HCT116 (cell line): ENCODE data around the gene TF. TPM values are rescaled to one million over a fixed set of nuclear protein-coding genes. Genes with fewer than 3 reads are reported as not detected.

Source experiments
- ATAC-seq: fragments of 200-7000 bp; cut with Tn5 transposase; 2 replicates; pipeline ENCODE4 v1.9.1; 2020; ENCODE audit warnings: mild to moderate bottlenecking, moderate library complexity
- Bru-seq: library from RNA; stranded (reverse); fragments of 400-500 nt; gene quantifications from one replicate; lab custom pipeline; 2021; lab: Mats Ljungman, UMichigan
- BruChase-seq, 2 experiments: library from RNA; stranded (reverse); fragments of 400-500 nt; gene quantifications; one replicate each; lab custom pipeline; 2021; lab: Mats Ljungman, UMichigan
- BruUV-seq: library from RNA; stranded (reverse); fragments of 400-500 nt; replicated peaks from 2 replicates; lab custom pipeline; 2021; lab: Mats Ljungman, UMichigan
- CTCF ChIA-PET: fragments of 300-600 bp; sonication (Branson Sonifier 250); formaldehyde crosslinking; loops from one replicate; lab custom pipeline; 2021; ENCODE audit warnings: antibody characterized with exemption; lab: Charles Lee
- POLR2A ChIA-PET: fragments of 300-600, 350-600 bp; sonication (Branson Sonifier 250); formaldehyde crosslinking; loops from one replicate; lab custom pipeline; 2021; ENCODE audit warnings: antibody characterized with exemption; lab: Charles Lee
- RAD21 ChIA-PET, 2 experiments: fragments of 300-600 bp; sonication (Branson Sonifier 250); formaldehyde crosslinking; loops; one replicate each; lab custom pipeline; 2023; ENCODE audit warnings: low total read pairs in 2 of 2; ENCODE audit not compliant: uncharacterized antibody in 2 of 2, unreplicated experiment in 2 of 2, low non-redundant PET in 1 of 2; lab: Charles Lee
- DNase-seq: peaks from one replicate; pipeline ENCODE4 v3.0.0-alpha.2; 2010; ENCODE audit warnings: low read depth, low spot score
- H2AFZ ChIP-seq: fragments of 200-600 bp; shearing (Covaris generic), sonication (generic); 2 replicates; pipeline ENCODE4 v1.6.1; 2017; ENCODE audit warnings: low read depth, mixed run types, mixed read lengths, antibody characterized with exemption, low read length; ENCODE audit not compliant: poor library complexity, severe bottlenecking
- H3K27ac ChIP-seq: 2 replicates; pipeline ENCODE4 v1.5.1; 2012; ENCODE audit warnings: low read depth, low read length
- H3K27me3 ChIP-seq: fragments of 200-600 bp; sonication (generic); 2 replicates; pipeline ENCODE4 v1.6.1; 2016; ENCODE audit warnings: mixed run types, low read length, mixed read lengths; ENCODE audit not compliant: insufficient read depth
- H3K36me3 ChIP-seq, 2 experiments: fragments of 200-500 bp in 1 of 2; fragments of 200-600 bp in 1 of 2; sonication (Bioruptor generic) in 1 of 2; sonication (generic) in 1 of 2; 2 replicates each; pipeline versions ENCODE4 v1.5.1 to v1.6.1; 2014 to 2016; ENCODE audit warnings: low read length in 2 of 2, inconsistent platforms in 1 of 2, mixed read lengths in 1 of 2, mixed run types in 1 of 2; ENCODE audit not compliant: insufficient read depth in 2 of 2, control insufficient read depth in 1 of 2
- H3K4me1 ChIP-seq, 2 experiments: fragments of 200-600 bp in 1 of 2; sonication (generic) in 1 of 2; 2 replicates each; pipeline versions ENCODE4 v1.5.1 to v1.6.1; 2012 to 2017; ENCODE audit warnings: low read length in 2 of 2, inconsistent platforms in 1 of 2, mild to moderate bottlenecking in 1 of 2, mixed read lengths in 1 of 2, mixed run types in 1 of 2, moderate library complexity in 1 of 2; ENCODE audit not compliant: insufficient read depth in 2 of 2, control insufficient read depth in 1 of 2
- H3K4me2 ChIP-seq: fragments of 200-600 bp; sonication (generic); 2 replicates; pipeline ENCODE4 v1.6.1; 2017; ENCODE audit warnings: mixed run types, low read length, mixed read lengths
- H3K4me3 ChIP-seq, 2 experiments: fragments of 200-600 bp in 1 of 2; sonication (generic) in 1 of 2; replicated peaks in 1 of 2; 2 replicates each; pipeline ENCODE4 v1.5.1; 2011 to 2016; ENCODE audit warnings: low read length in 2 of 2, control low read depth in 1 of 2, low read depth in 1 of 2, mild to moderate bottlenecking in 1 of 2, mixed read lengths in 1 of 2, mixed run types in 1 of 2
- H3K79me2 ChIP-seq: fragments of 200-600 bp; sonication (generic); 2 replicates; pipeline ENCODE4 v1.6.1; 2017; ENCODE audit warnings: mild to moderate bottlenecking, mixed run types, low read length, moderate library complexity, mixed read lengths; ENCODE audit not compliant: insufficient read depth
- H3K9ac ChIP-seq: fragments of 200-600 bp; sonication (generic); 2 replicates; pipeline ENCODE4 v1.6.1; 2016; ENCODE audit warnings: low read length, mixed read lengths
- H3K9me2 ChIP-seq: fragments of 200-600 bp; sonication (generic), shearing (Covaris generic); 2 replicates; pipeline ENCODE4 v1.6.1; 2017; ENCODE audit warnings: mixed run types, mild to moderate bottlenecking, moderate library complexity; ENCODE audit not compliant: insufficient read depth
- H3K9me3 ChIP-seq, 2 experiments: fragments of 200-500 bp in 1 of 2; fragments of 200-600 bp in 1 of 2; sonication (Bioruptor generic) in 1 of 2; sonication (generic) in 1 of 2; 2 replicates each; pipeline ENCODE4 v1.6.1; 2014 to 2017; ENCODE audit warnings: low read length in 2 of 2, mixed read lengths in 2 of 2, inconsistent platforms in 1 of 2, low read depth in 1 of 2, mild to moderate bottlenecking in 1 of 2, mixed run types in 1 of 2, moderate library complexity in 1 of 2; ENCODE audit not compliant: control insufficient read depth in 1 of 2, insufficient read depth in 1 of 2
- H4K20me1 ChIP-seq: fragments of 200-600 bp; sonication (generic), shearing (Covaris generic); 2 replicates; pipeline ENCODE4 v1.6.1; 2017; ENCODE audit warnings: mixed run types, mild to moderate bottlenecking, moderate library complexity; ENCODE audit not compliant: insufficient read depth
- CBX3 ChIP-seq: IDR thresholded peaks from 2 replicates; pipeline ENCODE4 v1.6.1; 2012; ENCODE audit warnings: low read depth
- CEBPB ChIP-seq: IDR thresholded peaks from 2 replicates; pipeline ENCODE4 v1.6.1; 2012; ENCODE audit warnings: low read depth
- CTCF ChIP-seq, 3 experiments: fragments of 200-600 bp in 1 of 3; sonication (generic) in 1 of 3; IDR thresholded peaks in 2 of 3; conservative IDR thresholded peaks in 1 of 3; 2 replicates each; pipeline ENCODE4 v1.5.1; 2012 to 2017; ENCODE audit warnings: low read depth in 2 of 3, low read length in 2 of 3, antibody characterized with exemption in 1 of 3, borderline replicate concordance in 1 of 3, control low read depth in 1 of 3, mild to moderate bottlenecking in 1 of 3, mixed read lengths in 1 of 3, mixed run types in 1 of 3, moderate library complexity in 1 of 3; ENCODE audit not compliant: insufficient read depth in 1 of 3
- EZH2 ChIP-seq: fragments of 200-600 bp; sonication (generic); IDR thresholded peaks from 2 replicates; pipeline ENCODE4 v1.6.1; 2017; ENCODE audit warnings: antibody characterized with exemption, mixed run types
- EZH2phosphoT487 ChIP-seq: fragments of 200-600 bp; IDR thresholded peaks from 2 replicates; pipeline ENCODE4 v1.6.1; 2018; ENCODE audit warnings: antibody characterized with exemption, borderline replicate concordance
- SIN3A ChIP-seq: IDR thresholded peaks from 2 replicates; pipeline ENCODE4 v1.6.1; 2012; ENCODE audit warnings: low read depth
- SRF ChIP-seq: IDR thresholded peaks from 2 replicates; pipeline ENCODE4 v1.6.1; 2012; ENCODE audit warnings: low read depth
- intact Hi-C: fragments of 100-400 bp; cut with micrococcal nuclease; formaldehyde crosslinking; loops from 2 replicates; pipeline ENCODE4 v1.10.0; 2022
- long read RNA-seq: library from polyadenylated mRNA; unstranded; transcript quantifications from one replicate; pipeline ENCODE4 v2.0.0, GENCODE V29; 2021; ENCODE audit not compliant: unreplicated experiment
- polyA plus RNA-seq: library from polyadenylated mRNA; unstranded; fragments of >200 nt; gene quantifications from 2 replicates; pipeline ENCODE4 v1.2.1, GENCODE V29; 2012; ENCODE audit warnings: missing spikeins
- total RNA-seq: library from RNA; stranded (reverse); gene quantifications from one replicate; pipeline ENCODE4 v1.2.1, GENCODE V29; 2021; ENCODE audit not compliant: unreplicated experiment

TF gene
- total RNA-seq (10.4 TPM), Bru-seq, nascent RNA (percentile 17 among the genes with signal in this experiment), BruChase-seq, experiment 1, labeled RNA remaining after a 6-hour chase (percentile 27 among the genes with signal in this experiment), BruChase-seq, experiment 2, labeled RNA remaining after a 2-hour chase (percentile 18 among the genes with signal in this experiment)
- 0.49 and 0.95 TPM in 2 replicates for polyA plus RNA-seq
- long read RNA-seq = 0 reads

- Histone ChIP-seq H3K9ac (no peak within 1 kb of the TSS), H3K4me3 (no peak within 1 kb of the TSS), H2AFZ (no peak within 1 kb of the TSS), H3K79me2 (no peaks in the 10 kb centered on the region), H3K4me2 (no peak within 1 kb of the TSS), H3K27ac (no peak within 1 kb of the TSS), H3K9me3 (no peaks in the 10 kb centered on the region), H3K4me1 (peaks cover 4 to 13% of the 10 kb centered on the region in 2 experiments; a peak in 3 of 4 replicates), H3K36me3 (no peaks in the 10 kb centered on the region), H3K27me3 (no peaks in the 10 kb centered on the region), H3K9me2 (no peaks in the 10 kb centered on the region), H4K20me1 (no peaks in the 10 kb centered on the region)
- ATAC-seq (no peak), DNase-seq (no peak)
- ChIA-PET CTCF (no interaction called here), POLR2A (no interaction called here), RAD21 (no interaction called here)
- intact Hi-C loops = no loop called here
- no TSS peak for BruUV-seq
- no peak for TF ChIP-seq SRF
- no peak for TF ChIP-seq EZH2
- no peak for TF ChIP-seq CTCF (IDR thresholded peaks at IDR 0.05 in 2 of 3, conservative IDR thresholded peaks at IDR 0.05 in 1 of 3; ENCODE audit: borderline replicate concordance in 1 of 3, insufficient read depth in 1 of 3, low read depth in 2 of 3, low read length in 2 of 3)
- no peak for TF ChIP-seq SIN3A
- no peak for TF ChIP-seq CEBPB
- TF ChIP-seq EZH2phosphoT487 = no peak
- no peak for TF ChIP-seq CBX3
Observed at GRCh38 chr3:133745981-133746711, at the start of gene TF. TF (plus strand) TSS chr3:133746393; CDS start chr3:133746441, 48 bp downstream.
